NB4 (cell line): ENCODE measurements around the gene INO80D.
A peak's percentile ranks its signal among the peaks of the same experiment; 100 is the strongest.

Source experiments
- DNase-seq: peaks from one replicate; pipeline ENCODE4 v3.0.0; 2010; ENCODE audit warnings: low read depth
- H3K4me3 ChIP-seq: one replicate; pipeline ENCODE4 v1.5.1; 2011; ENCODE audit warnings: mild to moderate bottlenecking, low read depth, low read length, moderate library complexity
- CTCF ChIP-seq: IDR thresholded peaks from one replicate; pipeline ENCODE4 v1.5.1; 2012; ENCODE audit warnings: low read depth, low read length
- MAX ChIP-seq: IDR thresholded peaks from 2 replicates; pipeline ENCODE4 v1.6.1; 2011; ENCODE audit warnings: low read depth, low read length
- MYC ChIP-seq: IDR thresholded peaks from 2 replicates; pipeline ENCODE4 v1.6.1; 2011; ENCODE audit warnings: low read depth, low read length
- POLR2A ChIP-seq: IDR thresholded peaks from 2 replicates; pipeline ENCODE4 v1.6.1; 2011; ENCODE audit warnings: mild to moderate bottlenecking; ENCODE audit not compliant: insufficient read length; ENCODE audit errors: extremely low read depth

The INO80D gene

GRCh38 chr2:206112846-206113547 is 27.0 kb upstream of the INO80D start:
- no peak overlapping the region for H3K4me3 ChIP-seq
- peak; percentile 52 for DNase-seq
- TF ChIP-seq POLR2A (no peak), MYC (no peak), CTCF (no peak), MAX (no peak; the same call in 1 of the 2 replicates)

GRCh38 chr2:206112108-206112507 is 26.1 kb upstream of the INO80D start:
- TF ChIP-seq MYC: no peak
- TF ChIP-seq POLR2A: no peak
- no peak for TF ChIP-seq MAX
- TF ChIP-seq CTCF: no peak
- H3K4me3 ChIP-seq: no peak overlapping the region
- DNase-seq: no peak

GRCh38 chr2:206108713-206109112 is 22.7 kb upstream of the INO80D start:
- H3K4me3 ChIP-seq: no peak overlapping the region
- no peak for DNase-seq
- no peak for TF ChIP-seq MAX
- no peak for TF ChIP-seq MYC
- no peak for TF ChIP-seq CTCF
- no peak for TF ChIP-seq POLR2A

GRCh38 chr2:206105541-206105940 is 19.6 kb upstream of the INO80D start:
- no peak for DNase-seq
- H3K4me3 ChIP-seq: no peak overlapping the region
- TF ChIP-seq MYC: no peak
- no peak for TF ChIP-seq POLR2A
- no peak for TF ChIP-seq CTCF
- no peak for TF ChIP-seq MAX

- no peak for DNase-seq
- H3K4me3 ChIP-seq: no peak overlapping the region
- TF ChIP-seq MYC (no peak), POLR2A (no peak), MAX (no peak), CTCF (no peak)
Observed at GRCh38 chr2:206105038-206105437, 19.1 kb upstream of the INO80D start.

- TF ChIP-seq MAX: peak; percentile 55; the same call in 1 of the 2 replicates
- H3K4me3 ChIP-seq: peak overlapping the region; percentile 12
- DNase-seq: peak; percentile 91
Observed at GRCh38 chr2:206098872-206099271, 12.9 kb upstream of the INO80D start.
